Natural killer cell treated with Interleukin-12 subunit alpha and Interleukin-12 subunit beta and Interleukin-15 and Interleukin-18, amount 100 ng/mL, for 72 hours (primary cell): Measurements from ENCODE around the gene SET. TPM values are rescaled to one million over a fixed set of nuclear protein-coding genes. Genes with fewer than 3 reads are reported as not detected.

ENCODE experiments used
- ATAC-seq, 2 donors: fragments of 150-1000 bp; cut with Tn5 transposase in 1 of 2; sonication (Bioruptor Pico), chemical (Tn5 transposase) in 1 of 2; 2 replicates each; pipeline ENCODE4 v1.10.0; 2021
- DNase-seq: peaks from one replicate; pipeline ENCODE4 v3.0.0; 2022; ENCODE audit warnings: low spot score
- H3K27ac Mint-ChIP-seq, 2 donors: 1 replicate in 1 of 2; 2 replicates in 1 of 2; pipeline ENCODE4 v1.8.0; 2022; ENCODE audit warnings: mixed read lengths in 2 of 2, mild to moderate bottlenecking in 1 of 2, moderate library complexity in 1 of 2
- H3K27me3 Mint-ChIP-seq, 2 donors: 1 replicate in 1 of 2; 2 replicates in 1 of 2; pipeline ENCODE4 v1.8.0; 2022; ENCODE audit warnings: mixed read lengths in 2 of 2
- H3K36me3 Mint-ChIP-seq: one replicate; pipeline ENCODE4 v1.8.0; 2022; ENCODE audit warnings: mixed read lengths
- H3K4me1 Mint-ChIP-seq, 2 donors: 1 replicate in 1 of 2; 2 replicates in 1 of 2; pipeline ENCODE4 v1.8.0; 2022; ENCODE audit warnings: low read depth in 2 of 2, mixed read lengths in 2 of 2, mild to moderate bottlenecking in 1 of 2
- H3K4me3 Mint-ChIP-seq: one replicate; pipeline ENCODE4 v1.8.0; 2022; ENCODE audit warnings: mixed read lengths
- H3K9me3 Mint-ChIP-seq: 2 replicates; pipeline ENCODE4 v1.8.0; 2022; ENCODE audit warnings: mixed read lengths
- total RNA-seq, 2 donors: library from RNA; stranded (reverse); gene quantifications; one replicate each; pipeline ENCODE4 v1.2.3, GENCODE V29; 2022

Gene SET
- total RNA-seq, 2 donors from 2014 or later, result 495 to 800 TPM

- Mint-ChIP-seq H3K36me3 (no peaks in the 10 kb centered on the region), H3K27me3 (no peaks in the 10 kb centered on the region), H3K4me3 (no peak overlapping the region), H3K9me3 (no peaks in the 10 kb centered on the region), H3K27ac (no peak overlapping the region), H3K4me1 (no peaks in the 10 kb centered on the region)
- ATAC-seq (no peak), DNase-seq (no peak)
These were observed 46.4 kb downstream of the SET start for GRCh38 chr9:128735373-128735772.

GRCh38 chr9:128742401-128742800 is 53.4 kb downstream of the SET start:
- no peaks in the 10 kb centered on the region for H3K9me3 Mint-ChIP-seq
- H3K4me1 Mint-ChIP-seq, result no peaks in the 10 kb centered on the region
- DNase-seq, result no peak
- no peaks in the 10 kb centered on the region for H3K27me3 Mint-ChIP-seq
- no peak overlapping the region for H3K27ac Mint-ChIP-seq
- ATAC-seq, result peak in 1 of 2 donors; percentile 36
- no peaks in the 10 kb centered on the region for H3K36me3 Mint-ChIP-seq
- no peak overlapping the region for H3K4me3 Mint-ChIP-seq

- Mint-ChIP-seq H3K27me3 (no peaks in the 10 kb centered on the region), H3K9me3 (no peaks in the 10 kb centered on the region), H3K4me1 (no peaks in the 10 kb centered on the region), H3K36me3 (no peaks in the 10 kb centered on the region), H3K4me3 (no peak overlapping the region), H3K27ac (no peak overlapping the region)
- ATAC-seq, result no peak
- no peak for DNase-seq
These were observed 54.4 kb downstream of the SET start for GRCh38 chr9:128743421-128743820.

Other genes with a start within 250 kb of the SET start
- 10 to 100 TPM; 55.4 to 95.2 TPM for gene ODF2, start 233.2 kb upstream of the SET start, total RNA-seq
- 10 to 100 TPM; 40.6 to 41.9 TPM for gene GLE1, start 184.5 kb upstream of the SET start, total RNA-seq
- 100 to 1,000 TPM; 243 to 260 TPM for gene SPTAN1, start 136.6 kb upstream of the SET start, total RNA-seq
- gene DYNC2I2, start 32.4 kb upstream of the SET start, total RNA-seq, result 10 to 100 TPM; 23.7 to 62.6 TPM
- 1 to 10 TPM; 7.0 to 8.0 TPM for gene PKN3, start 13.3 kb downstream of the SET start, total RNA-seq
- 10 to 100 TPM; 56.3 to 72.3 TPM for gene ZDHHC12, start 34.9 kb downstream of the SET start, total RNA-seq
- 10 to 100 TPM; 21.5 to 22.4 TPM for gene ZER1, start 82.7 kb downstream of the SET start, total RNA-seq
- gene TBC1D13, start 98.0 kb downstream of the SET start, total RNA-seq, result 10 to 100 TPM; 25.9 to 33.4 TPM
- gene ENDOG, start 129.3 kb downstream of the SET start, total RNA-seq, result 10 to 100 TPM; 18.4 to 23.7 TPM
- gene SPOUT1, start 140.6 kb downstream of the SET start, total RNA-seq, result 100 to 1,000 TPM in 1 of 2 donors, 10 to 100 TPM in 1; 89.5 to 152 TPM
- gene KYAT1, start 192.7 kb downstream of the SET start, total RNA-seq, result 10 to 100 TPM in 1 of 2 donors, 1 to 10 TPM in 1; 6.7 to 19.9 TPM
- 10 to 100 TPM; 25.6 to 28.2 TPM for gene LRRC8A, start 192.9 kb downstream of the SET start, total RNA-seq
- 1 to 10 TPM in 1 of 2 donors, under 1 TPM in 1; 0.24 to 1.1 TPM for gene PHYHD1, start 231.8 kb downstream of the SET start, total RNA-seq